Stimulated activated CD4-positive, alpha-beta T cell treated with anti-CD3 and anti-CD28 coated beads, Interleukin-1b, Interleukin-23, amount 100 ng/mL, for 48 hours (primary cell): ENCODE data around the gene FARP1.

Source experiments
- DNase-seq: peaks from one replicate; pipeline ENCODE4 v3.0.0-alpha.2; 2020

FARP1 gene

GRCh38 chr13:98434060-98434459, 291.2 kb downstream of the FARP1 start:
- no peak for DNase-seq

GRCh38 chr13:98435376-98435775, 292.5 kb downstream of the FARP1 start:
- DNase-seq, result no peak

- no peak for DNase-seq
Measured at GRCh38 chr13:98436233-98436910, 293.5 kb downstream of the FARP1 start.

GRCh38 chr13:98438246-98439125, 295.6 kb downstream of the FARP1 start:
- DNase-seq, result no peak

GRCh38 chr13:98439126-98439828, 296.4 kb downstream of the FARP1 start:
- no peak for DNase-seq

- no peak for DNase-seq
Measured at GRCh38 chr13:98439896-98440295, 297.0 kb downstream of the FARP1 start.

- DNase-seq, result no peak
Measured at GRCh38 chr13:98440390-98441055, 297.6 kb downstream of the FARP1 start.

GRCh38 chr13:98441056-98441676, 298.3 kb downstream of the FARP1 start:
- DNase-seq, result no peak

- no peak for DNase-seq
Measured at GRCh38 chr13:98442391-98443230, 299.7 kb downstream of the FARP1 start.

GRCh38 chr13:98443329-98443728, 300.4 kb downstream of the FARP1 start:
- no peak for DNase-seq

GRCh38 chr13:98443800-98444325, 301.0 kb downstream of the FARP1 start:
- DNase-seq, result no peak

- no peak for DNase-seq
Measured at GRCh38 chr13:98444381-98444780, 301.5 kb downstream of the FARP1 start.

- DNase-seq, result peak; percentile 78
Measured at GRCh38 chr13:98445340-98446233, 302.7 kb downstream of the FARP1 start.

- no peak for DNase-seq
Measured at GRCh38 chr13:98446234-98446621, 303.3 kb downstream of the FARP1 start.

GRCh38 chr13:98447130-98447529, 304.2 kb downstream of the FARP1 start:
- DNase-seq, result no peak

GRCh38 chr13:98447881-98448641, 305.2 kb downstream of the FARP1 start:
- DNase-seq, result no peak

GRCh38 chr13:98448642-98448928, 305.7 kb downstream of the FARP1 start:
- DNase-seq, result no peak

- no peak for DNase-seq
Measured at GRCh38 chr13:98449273-98449672, 306.4 kb downstream of the FARP1 start.

GRCh38 chr13:98450026-98450425, 307.1 kb downstream of the FARP1 start:
- no peak for DNase-seq
